ENCODE data around the gene TMC3. TPM values are rescaled to one million over a fixed set of nuclear protein-coding genes. Genes with fewer than 3 reads are reported as not detected.

The TMC3 gene
- total and polyA plus RNA-seq, 2 of the 13 experiments (the other 11 are each of a cell fraction or from before 2014, with no cell fraction given): not detected

DNA sequence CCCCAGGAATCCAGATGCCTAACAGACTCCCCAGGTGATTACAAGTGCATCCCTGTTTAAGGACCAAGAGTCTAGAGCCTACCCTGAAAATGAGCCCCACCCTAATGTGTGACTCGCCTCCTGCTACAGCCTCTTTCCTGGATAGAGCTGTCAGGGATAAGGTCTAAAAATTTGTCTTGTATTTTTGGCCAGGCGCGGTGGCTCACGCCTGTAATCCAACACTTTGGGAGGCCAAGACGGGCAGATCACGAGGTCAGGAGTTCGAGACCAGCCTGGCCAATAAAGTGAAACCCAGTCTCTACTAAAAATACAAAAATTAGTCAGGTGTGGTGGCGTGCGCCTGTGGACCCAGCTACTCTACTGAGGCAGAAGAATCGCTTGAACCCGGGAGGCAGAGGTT lies 11.2 kb downstream of the TMC3 start:
- H3K4me2 ChIP-seq (ENCODE audit: low read depth, low read length): no peak overlapping the region

DNA sequence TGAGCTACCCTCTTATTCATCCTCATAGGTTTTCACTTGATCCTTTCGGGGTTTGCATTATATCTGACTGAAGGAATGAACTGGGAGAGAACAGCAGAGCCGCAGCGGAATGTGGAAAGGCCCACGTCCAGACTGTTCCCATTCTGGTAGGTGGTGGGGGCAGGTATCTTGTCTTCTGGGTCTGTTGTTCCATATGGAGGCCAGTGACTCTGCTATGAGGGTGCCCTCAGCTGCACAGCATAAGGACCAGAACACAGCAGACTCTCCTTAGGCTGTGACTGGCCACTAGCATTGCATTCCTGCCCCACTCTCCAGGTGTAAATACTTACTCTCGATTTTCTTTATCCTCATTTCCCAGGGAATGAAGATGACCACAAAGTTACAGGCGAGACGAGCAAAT lies 12.1 kb downstream of the TMC3 start:
- no peak overlapping the region for H3K9ac ChIP-seq (ENCODE audit: insufficient read depth, low read depth, low read length)
- no peaks in the 10 kb centered on the region for H3K27me3 ChIP-seq (ENCODE audit: control insufficient read depth in 1 of 2, insufficient read depth in 2 of 2, low read length in 2 of 2)
- no peak for TF ChIP-seq ZFX (CRISPR knock-in tag; IDR thresholded peaks at IDR 0.05; ENCODE audit: low read depth)
- no peak for TF ChIP-seq IRF2 (CRISPR knock-in tag; IDR thresholded peaks at IDR 0.05)
- TF ChIP-seq DR1 (CRISPR knock-in tag; IDR thresholded peaks at IDR 0.05): no peak
- no peak for TF ChIP-seq JUND (CRISPR knock-in tag; IDR thresholded peaks at IDR 0.05)
- no peak for TF ChIP-seq RELA (CRISPR knock-in tag; IDR thresholded peaks at IDR 0.05)
- TF ChIP-seq HDAC6 (IDR thresholded peaks at IDR 0.05; ENCODE audit: low read depth, low read length): no peak
- TF ChIP-seq ZNF557 (CRISPR knock-in tag; IDR thresholded peaks at IDR 0.05): no peak
- no peak for TF ChIP-seq RXRB (CRISPR knock-in tag; IDR thresholded peaks at IDR 0.05; ENCODE audit: borderline replicate concordance)
- TF ChIP-seq EP300 (IDR thresholded peaks at IDR 0.05; ENCODE audit: low read depth in 2 of 2, low read length in 2 of 2): no peak
- no peak for TF ChIP-seq EP300 (CRISPR knock-in tag; IDR thresholded peaks at IDR 0.05; ENCODE audit: borderline replicate concordance)
- TF ChIP-seq ZSCAN5A (CRISPR knock-in tag; IDR thresholded peaks at IDR 0.05; ENCODE audit: borderline replicate concordance): no peak
- TF ChIP-seq ZBTB3 (CRISPR knock-in tag; IDR thresholded peaks at IDR 0.05; ENCODE audit: borderline replicate concordance, low read depth): no peak
- TF ChIP-seq ZNF839 (CRISPR knock-in tag; IDR thresholded peaks at IDR 0.05; ENCODE audit: borderline replicate concordance): no peak
- intact Hi-C loops (cut with micrococcal nuclease; ENCODE audit: unreplicated experiment): no loop called here
- WGBS (ENCODE audit: low lambda C conversion rate): 68% methylated on average over 7 of the region's 7 CpGs
- no TSS peak for BruUV-seq (replicated peaks)
- ChIA-PET CTCF (ENCODE audit: low intra/inter-chr PET ratio, low total read pairs) (no interaction called here), POLR2A (no interaction called here)
- H3K36me3 ChIP-seq (replicated peaks in 1 of 2; ENCODE audit: control insufficient read depth in 1 of 2, insufficient read depth in 2 of 2, low read length in 2 of 2): no peaks in the 10 kb centered on the region
- H3K4me2 ChIP-seq (ENCODE audit: low read depth, low read length): no peak overlapping the region
- no peaks in the 10 kb centered on the region for H3K9me3 ChIP-seq (ENCODE audit: low read length)
- ATAC-seq (no peak), DNase-seq (ENCODE audit: low spot score) (no peak), FAIRE-seq (no peak)
- no peak overlapping the region for H2AFZ ChIP-seq (ENCODE audit: low read length)
- H3K4me3 ChIP-seq (replicated peaks in 1 of 3; ENCODE audit: insufficient read depth in 1 of 3, low read depth in 2 of 3, low read length in 3 of 3): no peak overlapping the region
- H4K20me1 ChIP-seq (ENCODE audit: insufficient read depth, low read length): no peaks in the 10 kb centered on the region
- no peaks in the 10 kb centered on the region for H3K4me1 ChIP-seq (ENCODE audit: insufficient read depth, low read length)
- in situ Hi-C loops (cut with HindIII; ENCODE audit: extremely low pct_ligation_motif_present, low pct_unique_long_range_greater_than_20kb): no loop called here
- no peaks in the 10 kb centered on the region for H3K79me2 ChIP-seq (ENCODE audit: insufficient read depth, low read length)
- H3K27ac ChIP-seq (ENCODE audit: extremely low read length, insufficient read depth, low read length): no peak overlapping the region

More for the DNA sequence above, 11.2 kb downstream of the TMC3 start:
- H4K20me1 ChIP-seq (ENCODE audit: insufficient read depth, low read length): no peaks in the 10 kb centered on the region
- no peaks in the 10 kb centered on the region for H3K36me3 ChIP-seq (replicated peaks in 1 of 2; ENCODE audit: control insufficient read depth in 1 of 2, insufficient read depth in 2 of 2, low read length in 2 of 2)
- ATAC-seq (no peak), DNase-seq (ENCODE audit: low spot score) (no peak), FAIRE-seq (no peak)
- no peaks in the 10 kb centered on the region for H3K79me2 ChIP-seq (ENCODE audit: insufficient read depth, low read length)
- H3K9me3 ChIP-seq (ENCODE audit: low read length): no peaks in the 10 kb centered on the region
- intact Hi-C loops (cut with micrococcal nuclease; ENCODE audit: unreplicated experiment): no loop called here
- BruUV-seq (replicated peaks): no TSS peak
- no peak overlapping the region for H3K27ac ChIP-seq (ENCODE audit: extremely low read length, insufficient read depth, low read length)
- no peak overlapping the region for H3K4me3 ChIP-seq (replicated peaks in 1 of 3; ENCODE audit: insufficient read depth in 1 of 3, low read depth in 2 of 3, low read length in 3 of 3)
- ChIA-PET POLR2A (no interaction called here), CTCF (ENCODE audit: low intra/inter-chr PET ratio, low total read pairs) (no interaction called here)
- no peak overlapping the region for H3K9ac ChIP-seq (ENCODE audit: insufficient read depth, low read depth, low read length)
- TF ChIP-seq ZNF777 (CRISPR knock-in tag; IDR thresholded peaks at IDR 0.05) (no peak), CENPT (CRISPR knock-in tag; IDR thresholded peaks at IDR 0.05; ENCODE audit: low read depth) (no peak), ZNF572 (CRISPR knock-in tag; IDR thresholded peaks at IDR 0.05) (no peak), SMYD3 (CRISPR knock-in tag; IDR thresholded peaks at IDR 0.05) (no peak), BCL6 (CRISPR knock-in tag; IDR thresholded peaks at IDR 0.05) (no peak), PHF20 (CRISPR knock-in tag; IDR thresholded peaks at IDR 0.05) (no peak), MIXL1 (CRISPR knock-in tag; IDR thresholded peaks at IDR 0.05) (no peak), MED13 (CRISPR knock-in tag; IDR thresholded peaks at IDR 0.05) (no peak)
- TF ChIP-seq, protein P1, sequence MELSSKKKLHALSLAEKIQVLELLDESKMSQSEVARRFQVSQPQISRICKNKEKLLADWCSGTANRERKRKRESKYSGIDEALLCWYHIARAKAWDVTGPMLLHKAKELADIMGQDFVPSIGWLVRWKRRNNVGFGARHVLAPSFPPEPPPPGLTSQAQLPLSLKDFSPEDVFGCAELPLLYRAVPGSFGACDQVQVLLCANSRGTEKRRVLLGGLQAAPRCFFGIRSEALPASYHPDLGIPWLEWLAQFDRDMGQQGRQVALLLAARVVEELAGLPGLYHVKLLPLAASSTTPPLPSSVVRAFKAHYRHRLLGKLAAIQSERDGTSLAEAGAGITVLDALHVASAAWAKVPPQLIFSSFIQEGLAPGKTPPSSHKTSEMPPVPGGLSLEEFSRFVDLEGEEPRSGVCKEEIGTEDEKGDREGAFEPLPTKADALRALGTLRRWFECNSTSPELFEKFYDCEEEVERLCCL (CRISPR knock-in tag; IDR thresholded peaks at IDR 0.05; ENCODE audit: borderline replicate concordance): no peak
- in situ Hi-C loops (cut with HindIII; ENCODE audit: extremely low pct_ligation_motif_present, low pct_unique_long_range_greater_than_20kb): no loop called here
- H3K27me3 ChIP-seq (ENCODE audit: control insufficient read depth in 1 of 2, insufficient read depth in 2 of 2, low read length in 2 of 2): no peaks in the 10 kb centered on the region
- 72% methylated on average over 11 of the region's 11 CpGs for WGBS (ENCODE audit: low lambda C conversion rate)
- no peaks in the 10 kb centered on the region for H3K4me1 ChIP-seq (ENCODE audit: insufficient read depth, low read length)
- H2AFZ ChIP-seq (ENCODE audit: low read length): no peak overlapping the region

Data from HepG2 (cell line).